Activated T-helper 2 cell treated with anti-CD3 and anti-CD28 coated beads, Interferon-gamma antibody, Interleukin-2, Interleukin-4, amounts not matched to agents 10 μg/mL and 5 μg/mL and 100 μg/mL, durations not matched to agents 14 hours and 24 hours and 36 hours (primary cell): ENCODE data around the gene SAMD3. TPM values are rescaled to one million over a fixed set of nuclear protein-coding genes. Genes with fewer than 3 reads are reported as not detected.
"Not testable (repeated sequence)": the region's sequence is repeated elsewhere in the genome, so short reads cannot be mapped to it uniquely, and the experiment has no call there.

ENCODE experiments used
- DNase-seq: peaks from one replicate; pipeline ENCODE4 v3.0.0; 2021; ENCODE audit warnings: low spot score
- H3K27ac Mint-ChIP-seq: one replicate; pipeline ENCODE4 v1.8.0; 2021; ENCODE audit warnings: mixed read lengths
- H3K27me3 Mint-ChIP-seq: one replicate; pipeline ENCODE4 v1.8.0; 2021; ENCODE audit warnings: low read depth, mixed read lengths
- H3K36me3 Mint-ChIP-seq: one replicate; pipeline ENCODE4 v1.8.0; 2021; ENCODE audit warnings: low read depth, mixed read lengths
- H3K4me1 Mint-ChIP-seq: one replicate; pipeline ENCODE4 v1.8.0; 2021; ENCODE audit warnings: low read depth, mixed read lengths
- H3K4me3 Mint-ChIP-seq: one replicate; pipeline ENCODE4 v1.8.0; 2021; ENCODE audit warnings: low read depth, mild to moderate bottlenecking, moderate library complexity, mixed read lengths
- H3K9me3 Mint-ChIP-seq: one replicate; pipeline ENCODE4 v1.8.0; 2021; ENCODE audit warnings: mixed read lengths
- intact Hi-C: fragments of 100-400 bp; cut with micrococcal nuclease; formaldehyde crosslinking; loops from one replicate; pipeline ENCODE4 v1.15.1; 2023
- total RNA-seq: library from RNA; stranded (reverse); gene quantifications from 2 replicates; pipeline ENCODE4 v1.2.3, GENCODE V29; 2022

Gene SAMD3
- total RNA-seq: 3.2 and 3.4 TPM in 2 replicates

DNA sequence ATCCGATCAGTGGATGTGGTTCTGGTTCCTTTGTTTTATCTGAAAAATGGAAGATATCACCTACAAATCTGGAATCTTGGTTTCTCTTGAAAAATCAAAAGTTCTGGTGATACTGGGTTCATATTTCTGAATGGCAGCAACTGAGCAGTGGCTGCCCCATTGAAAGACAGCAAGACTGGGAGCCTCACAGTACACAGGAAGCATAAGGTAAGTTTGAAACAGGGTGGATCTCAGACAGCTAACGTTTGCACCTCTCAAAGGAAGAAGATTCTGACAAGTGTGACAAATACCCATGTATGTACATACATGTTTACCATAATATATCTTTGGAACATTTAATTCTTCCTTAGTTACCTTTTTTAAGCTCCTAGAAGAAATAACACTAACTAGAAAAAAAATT, at the start of gene SAMD3:
TSS of gene SAMD3 (minus strand) at position 177 of the 400 bp plus-strand sequence. CDS start 7,678 bp downstream, outside the sequence.
- H3K4me3 Mint-ChIP-seq: peak within 1 kb of the TSS; percentile 73
- H3K4me1 Mint-ChIP-seq: peaks cover 30% of the 10 kb centered on the region
- peaks cover 23% of the 10 kb centered on the region for H3K9me3 Mint-ChIP-seq
- peaks cover 33% of the 10 kb centered on the region for H3K36me3 Mint-ChIP-seq
- intact Hi-C loops: loop anchor here (1.0 to 5.0 kb wide), 5 partner anchors 7 to 195 kb away; no protein-coding TSS in a partner anchor
- DNase-seq: no peak
- no peaks in the 10 kb centered on the region for H3K27me3 Mint-ChIP-seq
- peak within 1 kb of the TSS; percentile 75 for H3K27ac Mint-ChIP-seq

DNA sequence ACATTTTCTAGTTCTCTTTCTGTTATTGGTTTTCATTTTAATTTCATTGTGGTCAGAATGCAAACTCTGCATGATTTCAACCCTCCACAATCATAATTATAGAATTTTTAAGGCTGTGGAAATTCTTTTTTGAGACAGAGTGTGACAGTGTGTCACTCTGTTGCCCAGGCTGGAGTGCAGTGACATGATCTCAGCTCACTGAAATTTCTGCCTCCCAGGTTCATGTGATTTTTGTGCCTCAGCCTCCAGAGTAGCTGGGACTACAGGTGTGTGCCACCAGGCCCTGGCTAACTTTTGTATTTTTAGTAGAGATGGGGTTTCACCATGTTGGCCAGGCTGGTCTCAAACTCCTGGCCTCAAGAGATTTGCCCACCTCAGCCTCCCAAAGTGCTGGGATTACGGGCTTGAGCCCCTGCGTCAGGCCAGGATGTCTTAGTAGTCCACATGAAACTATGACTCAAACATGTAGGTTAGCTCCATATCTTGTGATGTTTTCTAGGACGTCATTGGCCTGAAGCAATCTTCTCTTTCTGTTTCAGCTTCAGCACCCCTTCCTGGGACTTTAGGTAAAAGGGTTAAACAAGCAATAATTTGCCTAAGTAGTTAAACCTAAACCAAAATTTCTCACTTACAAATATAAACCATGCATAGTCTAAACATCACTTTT, 47.4 kb upstream of the SAMD3 start:
- H3K27ac Mint-ChIP-seq: no peak overlapping the region
- DNase-seq: no peak
- no peaks in the 10 kb centered on the region for H3K27me3 Mint-ChIP-seq
- no peak overlapping the region for H3K4me3 Mint-ChIP-seq
- peaks cover 42% of the 10 kb centered on the region for H3K9me3 Mint-ChIP-seq
- intact Hi-C loops: no loop called here
- peaks cover 5% of the 10 kb centered on the region for H3K4me1 Mint-ChIP-seq
- peaks cover 20% of the 10 kb centered on the region for H3K36me3 Mint-ChIP-seq

DNA sequence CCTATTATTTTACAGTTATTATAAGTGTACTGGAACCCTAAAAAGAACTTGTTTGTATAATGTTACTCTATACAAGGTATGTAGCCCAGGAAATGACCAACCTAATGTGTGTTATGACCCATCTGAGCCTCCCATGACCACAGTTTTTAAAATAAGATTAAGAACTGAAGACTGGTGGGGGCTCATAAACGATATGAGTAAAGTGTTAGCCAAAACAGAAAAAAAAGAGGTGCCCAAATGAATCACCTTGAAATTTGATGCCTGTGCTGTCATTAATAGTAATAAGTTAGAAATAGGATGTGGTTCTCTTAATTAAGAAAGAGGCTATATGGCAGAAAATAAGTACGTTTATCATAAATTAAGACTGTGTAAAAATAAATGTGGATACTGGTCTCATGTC, 42.8 kb upstream of the SAMD3 start:
- not testable (repeated sequence) for H3K27ac Mint-ChIP-seq

GRCh38 chr6:130262008-130262407, 39.3 kb upstream of the SAMD3 start:
- peaks cover 28% of the 10 kb centered on the region for H3K36me3 Mint-ChIP-seq
- peaks cover 27% of the 10 kb centered on the region for H3K9me3 Mint-ChIP-seq
- peaks cover 27% of the 10 kb centered on the region for H3K4me1 Mint-ChIP-seq
- DNase-seq: no peak
- H3K4me3 Mint-ChIP-seq: no peak overlapping the region
- intact Hi-C loops: no loop called here
- H3K27ac Mint-ChIP-seq: no peak overlapping the region
- no peaks in the 10 kb centered on the region for H3K27me3 Mint-ChIP-seq

More for the DNA sequence above, 42.8 kb upstream of the SAMD3 start:
- Mint-ChIP-seq H3K9me3 (peaks cover 24% of the 10 kb centered on the region), H3K36me3 (peaks cover 16% of the 10 kb centered on the region), H3K4me1 (peaks cover 15% of the 10 kb centered on the region)
- H3K4me3 Mint-ChIP-seq, DNase-seq, intact Hi-C loops, H3K27me3 Mint-ChIP-seq: not testable (repeated sequence)

- H3K27me3 Mint-ChIP-seq, DNase-seq: not testable (repeated sequence)
- Mint-ChIP-seq H3K27ac (peak overlapping the region; percentile 72), H3K4me3 (peak overlapping the region; percentile 51), H3K36me3 (peaks cover 32% of the 10 kb centered on the region), H3K9me3 (peaks cover 27% of the 10 kb centered on the region), H3K4me1 (peaks cover 27% of the 10 kb centered on the region)
- intact Hi-C loops: loop anchor here (2.0 kb wide), 1 partner anchor 129 kb away; no protein-coding TSS in a partner anchor
These were observed 38.8 kb upstream of the SAMD3 start for GRCh38 chr6:130261558-130261957.

DNA sequence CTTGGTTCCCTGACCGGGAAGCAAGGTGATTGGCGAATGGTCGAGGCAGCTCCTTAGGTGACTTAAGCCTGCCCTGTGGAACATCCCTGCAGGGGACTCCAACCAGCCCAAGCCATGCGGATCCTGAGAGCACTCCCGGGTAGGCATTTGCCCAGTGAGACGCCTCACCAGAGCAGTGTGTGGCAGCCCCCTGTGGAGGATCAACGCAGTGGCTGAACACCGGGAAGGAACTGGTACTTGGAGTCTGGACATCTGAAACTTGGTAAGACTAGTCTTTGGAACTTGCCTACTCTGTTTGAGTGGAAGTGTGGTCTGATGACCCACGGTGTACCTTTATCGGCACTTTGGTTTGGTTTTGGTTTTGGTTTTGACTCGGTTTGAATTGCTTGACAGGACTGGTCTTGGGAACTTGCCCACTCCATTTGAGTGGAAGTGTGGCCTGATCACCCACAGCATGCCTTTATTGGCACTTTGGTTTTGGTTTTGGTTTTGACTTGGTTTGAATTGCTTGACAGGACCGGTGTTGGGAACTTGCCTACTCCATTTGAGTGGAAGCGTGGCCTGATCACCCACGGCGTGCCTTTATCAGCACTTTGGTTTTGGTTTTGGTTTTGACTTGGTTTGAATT, 38.0 kb upstream of the SAMD3 start:
- intact Hi-C loops: loop anchor here (2.0 kb wide), 1 partner anchor 128 kb away; no protein-coding TSS in a partner anchor
- not testable (repeated sequence) for H3K4me3 Mint-ChIP-seq, H3K27me3 Mint-ChIP-seq, DNase-seq
- Mint-ChIP-seq H3K4me1 (peaks cover 31% of the 10 kb centered on the region), H3K36me3 (peaks cover 37% of the 10 kb centered on the region), H3K27ac (peak overlapping the region; percentile 25), H3K9me3 (peaks cover 35% of the 10 kb centered on the region)

GRCh38 chr6:130260050-130260462, 37.3 kb upstream of the SAMD3 start:
- not testable (repeated sequence) for DNase-seq, H3K27me3 Mint-ChIP-seq
- intact Hi-C loops: loop anchor here (2.0 kb wide), 1 partner anchor 127 kb away; no protein-coding TSS in a partner anchor
- Mint-ChIP-seq H3K27ac (peak overlapping the region; percentile 64), H3K9me3 (peaks cover 38% of the 10 kb centered on the region), H3K36me3 (peaks cover 38% of the 10 kb centered on the region), H3K4me3 (peak overlapping the region; percentile 23), H3K4me1 (peaks cover 33% of the 10 kb centered on the region)

- DNase-seq: no peak
- peak overlapping the region; percentile 23 for H3K4me3 Mint-ChIP-seq
- H3K36me3 Mint-ChIP-seq: peaks cover 38% of the 10 kb centered on the region
- intact Hi-C loops: loop anchor here (2.0 kb wide), 1 partner anchor 37 kb away; the partner anchor contains the start of gene SAMD3
- no peaks in the 10 kb centered on the region for H3K27me3 Mint-ChIP-seq
- H3K27ac Mint-ChIP-seq: peak overlapping the region; percentile 64
- peaks cover 41% of the 10 kb centered on the region for H3K9me3 Mint-ChIP-seq
- H3K4me1 Mint-ChIP-seq: peaks cover 36% of the 10 kb centered on the region
These were observed 36.8 kb upstream of the SAMD3 start for GRCh38 chr6:130259557-130259956.

DNA sequence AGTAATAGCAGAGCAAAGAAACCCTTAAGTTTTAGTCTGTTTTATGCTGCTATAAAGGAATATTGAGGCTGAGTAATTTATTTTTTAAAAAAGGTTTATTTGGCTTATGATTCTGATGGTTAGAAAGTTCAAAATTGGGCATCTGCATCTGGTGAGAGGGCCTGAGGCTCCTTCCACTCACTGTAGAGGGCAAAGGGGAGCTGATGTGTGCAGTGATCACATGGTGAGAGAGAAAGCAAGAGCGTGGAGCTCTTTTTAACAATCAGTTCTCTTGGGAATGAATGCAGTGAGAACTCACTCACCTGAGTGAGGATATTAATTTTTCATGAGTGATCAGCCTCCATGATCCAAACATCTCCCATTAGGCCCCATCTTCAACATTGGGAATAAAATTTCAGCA, 36.4 kb upstream of the SAMD3 start:
- H3K27ac Mint-ChIP-seq: no peak overlapping the region
- peaks cover 40% of the 10 kb centered on the region for H3K9me3 Mint-ChIP-seq
- H3K4me3 Mint-ChIP-seq: no peak overlapping the region
- DNase-seq: no peak
- no peaks in the 10 kb centered on the region for H3K27me3 Mint-ChIP-seq
- intact Hi-C loops: loop anchor here (2.0 kb wide), 1 partner anchor 36 kb away; the partner anchor contains the start of gene SAMD3
- H3K36me3 Mint-ChIP-seq: peaks cover 38% of the 10 kb centered on the region
- peaks cover 36% of the 10 kb centered on the region for H3K4me1 Mint-ChIP-seq

DNA sequence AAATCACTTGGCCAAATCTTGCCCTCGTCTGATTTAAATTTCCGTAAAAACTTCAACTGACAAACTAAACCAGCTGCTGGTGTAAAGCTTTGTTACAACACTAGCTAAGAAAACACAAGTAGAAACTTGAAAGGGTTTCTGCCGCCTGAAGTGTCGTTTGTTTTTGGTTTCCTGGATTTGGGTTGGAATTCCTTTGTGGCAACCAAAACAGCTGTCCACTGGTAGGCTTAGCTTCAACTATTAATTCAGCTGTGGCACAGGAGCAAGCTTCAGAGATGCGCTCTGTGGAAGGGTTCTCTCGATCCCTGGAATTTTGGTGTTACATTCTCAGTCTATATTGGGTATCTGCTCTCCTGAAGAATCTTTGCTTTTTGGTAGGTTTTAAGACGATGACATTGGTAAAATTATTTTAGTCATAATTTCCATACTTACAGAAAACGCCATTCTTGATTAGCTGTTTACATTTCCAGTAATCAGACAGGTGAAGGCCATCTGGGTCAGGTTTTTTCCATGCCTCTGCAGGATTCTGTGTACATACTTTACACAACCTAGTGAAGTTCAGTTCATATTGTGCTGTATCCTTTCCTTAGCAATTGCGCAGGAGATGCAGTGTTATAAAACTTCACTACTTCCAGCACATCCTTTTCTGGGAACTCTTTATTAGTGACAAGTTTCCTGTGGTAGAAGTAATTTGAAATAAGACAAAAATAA, 29.9 kb upstream of the SAMD3 start:
- Mint-ChIP-seq H3K9me3 (peaks cover 15% of the 10 kb centered on the region), H3K27me3 (peaks cover 10% of the 10 kb centered on the region), H3K4me1 (peaks cover 9% of the 10 kb centered on the region), H3K27ac (no peak overlapping the region), H3K36me3 (peaks cover 11% of the 10 kb centered on the region), H3K4me3 (no peak overlapping the region)
- DNase-seq: no peak
- intact Hi-C loops: no loop called here

DNA sequence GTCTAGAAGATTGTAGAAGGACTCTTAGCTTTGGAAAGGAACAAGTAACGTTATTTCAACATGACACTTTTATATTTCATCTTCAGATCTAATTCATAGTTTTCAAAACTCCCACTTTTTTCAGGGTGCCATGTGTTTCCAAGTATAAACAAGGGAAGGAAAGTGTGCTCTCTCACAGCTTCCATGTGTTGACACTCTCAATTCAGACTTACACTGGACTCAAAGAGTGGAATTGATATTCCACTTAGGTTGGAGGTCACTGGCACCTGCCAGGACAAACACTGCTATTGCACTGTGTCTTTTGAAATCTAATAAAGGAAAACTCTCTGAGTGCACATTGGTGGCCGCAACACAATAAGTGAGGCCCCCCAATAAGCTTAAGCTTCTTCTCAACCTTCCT, 22.5 kb upstream of the SAMD3 start:
- Mint-ChIP-seq H3K9me3 (no peaks in the 10 kb centered on the region), H3K27me3 (no peaks in the 10 kb centered on the region), H3K4me3 (no peak overlapping the region), H3K36me3 (no peaks in the 10 kb centered on the region), H3K27ac (no peak overlapping the region), H3K4me1 (no peaks in the 10 kb centered on the region)
- intact Hi-C loops: no loop called here
- DNase-seq: no peak

DNA sequence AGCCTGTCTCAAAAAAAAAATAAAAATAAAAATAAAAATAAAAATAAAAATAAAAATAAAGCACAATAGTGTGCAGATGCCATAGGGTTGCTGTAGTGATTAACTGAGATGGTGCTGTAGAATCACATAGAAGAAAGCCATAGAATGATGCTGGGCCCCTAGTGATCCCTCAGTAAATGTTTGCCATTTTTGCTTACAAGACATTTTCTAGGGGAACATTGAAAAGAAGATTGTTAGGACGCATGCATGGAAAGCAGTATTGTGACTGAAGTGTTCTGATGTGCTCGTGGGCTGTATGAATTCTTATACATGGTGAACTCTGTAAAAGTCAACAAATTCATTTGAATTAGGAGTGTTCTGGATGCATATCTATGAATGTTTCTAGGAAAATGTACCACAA, 22.0 kb upstream of the SAMD3 start:
- Mint-ChIP-seq H3K36me3 (no peaks in the 10 kb centered on the region), H3K9me3 (no peaks in the 10 kb centered on the region), H3K27me3 (no peaks in the 10 kb centered on the region), H3K27ac (no peak overlapping the region), H3K4me3 (no peak overlapping the region), H3K4me1 (no peaks in the 10 kb centered on the region)
- DNase-seq: no peak
- intact Hi-C loops: no loop called here
